Neutrophil (primary cell): Measurements from ENCODE around the gene RPL29.

Experiments
- H3K27ac ChIP-seq: fragments of 200-600 bp; sonication (generic); 2 replicates; pipeline ENCODE4 v1.5.1; 2016; ENCODE audit warnings: mild to moderate bottlenecking, moderate library complexity
- H3K27me3 ChIP-seq: fragments of 200-600 bp; sonication (generic); 2 replicates; pipeline ENCODE4 v1.6.0; 2016; ENCODE audit warnings: mild to moderate bottlenecking
- H3K36me3 ChIP-seq: fragments of 200-600 bp; sonication (generic); 2 replicates; pipeline ENCODE4 v1.5.1; 2017
- H3K4me1 ChIP-seq, 2 experiments: fragments of 200-600 bp in 1 of 2; sonication (generic) in 1 of 2; 1 replicate in 1 of 2; 2 replicates in 1 of 2; pipeline versions ENCODE4 v1.5.1 to v1.6.1; 2013 to 2016; ENCODE audit warnings: low read depth in 1 of 2, low read length in 1 of 2, mild to moderate bottlenecking in 1 of 2, moderate library complexity in 1 of 2; ENCODE audit not compliant: control insufficient read depth in 1 of 2, insufficient read depth in 1 of 2
- H3K4me3 ChIP-seq, 2 experiments: fragments of 200-600 bp in 1 of 2; sonication (generic) in 1 of 2; 1 replicate in 1 of 2; 2 replicates in 1 of 2; pipeline ENCODE4 v1.5.1; 2013 to 2016; ENCODE audit warnings: low read depth in 1 of 2, low read length in 1 of 2, mild to moderate bottlenecking in 1 of 2, moderate library complexity in 1 of 2
- H3K9me3 ChIP-seq: fragments of 200-600 bp; sonication (generic); 2 replicates; pipeline ENCODE4 v1.5.1; 2016
- TF ChIP-seq, protein P1 (sequence below): fragments of 200-600 bp; sonication (generic); IDR thresholded peaks from 2 replicates; pipeline ENCODE4 v1.5.1; 2016; ENCODE audit warnings: antibody characterized with exemption

Gene RPL29

DNA sequence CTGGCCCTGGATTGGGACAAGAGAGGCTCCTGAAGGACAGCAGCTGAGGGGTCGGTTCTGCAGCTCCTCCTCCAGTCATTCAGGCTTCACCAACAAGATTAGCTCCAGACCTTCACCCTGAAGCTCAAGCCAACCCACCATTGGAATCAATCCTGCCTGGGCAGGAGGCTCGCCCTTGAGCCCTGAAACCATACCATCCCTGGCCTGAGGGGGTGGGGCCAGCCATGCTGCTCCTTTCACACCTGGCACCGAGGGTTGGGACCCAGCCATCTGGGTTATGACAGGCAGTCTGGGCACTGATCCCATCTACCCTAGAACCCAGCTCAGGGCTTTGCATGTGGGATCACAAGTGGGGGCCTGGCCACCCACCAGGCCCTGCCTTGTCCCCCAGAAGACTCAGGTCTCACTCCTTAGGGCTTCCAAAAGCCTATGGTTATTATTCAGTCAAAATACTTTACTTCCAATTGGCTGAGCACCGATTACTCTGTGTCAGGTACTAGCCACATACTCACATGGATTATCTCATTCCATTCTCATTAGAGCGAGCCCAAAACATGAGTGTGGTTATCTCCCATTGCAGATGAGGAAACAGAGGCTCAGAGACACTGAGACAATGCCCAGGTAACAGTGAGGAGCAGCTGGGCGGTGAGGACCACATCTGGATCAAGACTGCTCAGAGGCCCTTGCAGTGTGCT is 24.9 kb downstream of the RPL29 start:
- TF ChIP-seq, protein P1, sequence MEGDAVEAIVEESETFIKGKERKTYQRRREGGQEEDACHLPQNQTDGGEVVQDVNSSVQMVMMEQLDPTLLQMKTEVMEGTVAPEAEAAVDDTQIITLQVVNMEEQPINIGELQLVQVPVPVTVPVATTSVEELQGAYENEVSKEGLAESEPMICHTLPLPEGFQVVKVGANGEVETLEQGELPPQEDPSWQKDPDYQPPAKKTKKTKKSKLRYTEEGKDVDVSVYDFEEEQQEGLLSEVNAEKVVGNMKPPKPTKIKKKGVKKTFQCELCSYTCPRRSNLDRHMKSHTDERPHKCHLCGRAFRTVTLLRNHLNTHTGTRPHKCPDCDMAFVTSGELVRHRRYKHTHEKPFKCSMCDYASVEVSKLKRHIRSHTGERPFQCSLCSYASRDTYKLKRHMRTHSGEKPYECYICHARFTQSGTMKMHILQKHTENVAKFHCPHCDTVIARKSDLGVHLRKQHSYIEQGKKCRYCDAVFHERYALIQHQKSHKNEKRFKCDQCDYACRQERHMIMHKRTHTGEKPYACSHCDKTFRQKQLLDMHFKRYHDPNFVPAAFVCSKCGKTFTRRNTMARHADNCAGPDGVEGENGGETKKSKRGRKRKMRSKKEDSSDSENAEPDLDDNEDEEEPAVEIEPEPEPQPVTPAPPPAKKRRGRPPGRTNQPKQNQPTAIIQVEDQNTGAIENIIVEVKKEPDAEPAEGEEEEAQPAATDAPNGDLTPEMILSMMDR: no peak
- Histone ChIP-seq H3K27ac (no peak overlapping the region), H3K27me3 (peaks cover 49% of the 10 kb centered on the region), H3K4me3 (no peak overlapping the region), H3K4me1 (peaks cover 29 to 39% of the 10 kb centered on the region in 2 experiments), H3K36me3 (no peaks in the 10 kb centered on the region), H3K9me3 (no peaks in the 10 kb centered on the region)

DNA sequence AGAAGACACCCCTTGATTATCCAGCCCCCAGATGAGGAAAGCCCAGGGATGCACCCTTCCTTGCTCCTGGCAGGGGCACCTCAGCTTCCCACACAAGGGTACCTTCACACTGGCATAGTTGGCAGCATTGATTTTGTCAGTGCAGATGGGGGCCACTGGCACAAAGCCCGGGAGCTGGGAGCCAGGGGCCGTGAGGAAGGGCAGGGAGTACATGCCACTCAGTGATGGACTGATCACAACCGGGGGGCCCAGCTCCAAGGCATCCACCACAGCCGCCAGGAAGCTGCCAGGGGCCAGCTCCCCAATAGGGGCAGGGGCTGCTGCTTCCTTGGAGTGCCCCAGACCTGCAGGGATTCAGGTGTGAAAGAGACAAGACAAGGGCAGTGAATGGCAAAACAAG is 25.9 kb downstream of the RPL29 start:
- no peaks in the 10 kb centered on the region for H3K9me3 ChIP-seq
- H3K4me3 ChIP-seq: no peak overlapping the region
- TF ChIP-seq, protein P1: no peak
- no peaks in the 10 kb centered on the region for H3K36me3 ChIP-seq
- peaks cover 52% of the 10 kb centered on the region for H3K27me3 ChIP-seq
- H3K27ac ChIP-seq: no peak overlapping the region
- H3K4me1 ChIP-seq: peaks cover 20 to 30% of the 10 kb centered on the region in 2 experiments

DNA sequence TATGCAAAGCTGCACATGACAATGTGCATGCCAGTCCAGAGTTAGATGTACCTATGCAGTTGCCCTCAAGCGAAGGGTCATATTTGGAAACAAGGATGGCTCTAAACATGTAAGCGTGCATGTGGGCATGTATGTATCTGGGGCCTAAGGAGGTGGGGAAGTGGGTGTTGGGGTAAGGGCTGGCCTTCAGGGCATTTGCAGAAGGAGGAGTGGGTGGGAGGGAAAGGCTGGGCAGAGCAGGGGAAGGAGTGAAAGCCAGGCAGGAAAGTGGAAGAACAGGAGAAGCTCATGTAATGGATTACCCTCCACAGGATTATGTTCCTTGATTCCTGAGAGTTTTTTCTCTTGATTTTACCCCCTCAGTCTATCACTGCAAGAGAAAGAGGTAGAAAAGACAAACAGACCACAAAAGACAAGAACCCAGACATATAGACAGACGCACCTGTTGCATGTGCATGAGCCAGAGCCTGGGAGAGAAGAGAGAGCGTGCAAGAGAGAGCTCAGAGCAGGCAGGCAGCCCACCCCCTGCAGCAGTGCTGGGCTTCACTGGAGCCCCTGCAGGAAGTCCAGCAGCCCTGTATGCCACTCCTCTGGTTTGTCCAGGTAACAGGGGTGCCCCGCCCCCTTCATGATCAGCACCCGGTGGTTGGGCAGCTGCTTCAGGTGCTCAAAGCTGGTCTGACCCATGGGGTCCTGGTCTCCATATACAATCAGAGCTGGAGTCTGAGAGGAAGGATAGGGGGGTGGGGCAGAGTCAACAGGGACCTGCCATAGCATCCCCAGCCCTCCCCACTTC is 26.6 kb downstream of the RPL29 start:
- H3K9me3 ChIP-seq: no peaks in the 10 kb centered on the region
- H3K4me3 ChIP-seq: no peak overlapping the region
- H3K36me3 ChIP-seq: no peaks in the 10 kb centered on the region
- TF ChIP-seq, protein P1: no peak
- peaks cover 59% of the 10 kb centered on the region for H3K27me3 ChIP-seq
- H3K4me1 ChIP-seq: peaks cover 12 to 22% of the 10 kb centered on the region in 2 experiments
- H3K27ac ChIP-seq: no peak overlapping the region

DNA sequence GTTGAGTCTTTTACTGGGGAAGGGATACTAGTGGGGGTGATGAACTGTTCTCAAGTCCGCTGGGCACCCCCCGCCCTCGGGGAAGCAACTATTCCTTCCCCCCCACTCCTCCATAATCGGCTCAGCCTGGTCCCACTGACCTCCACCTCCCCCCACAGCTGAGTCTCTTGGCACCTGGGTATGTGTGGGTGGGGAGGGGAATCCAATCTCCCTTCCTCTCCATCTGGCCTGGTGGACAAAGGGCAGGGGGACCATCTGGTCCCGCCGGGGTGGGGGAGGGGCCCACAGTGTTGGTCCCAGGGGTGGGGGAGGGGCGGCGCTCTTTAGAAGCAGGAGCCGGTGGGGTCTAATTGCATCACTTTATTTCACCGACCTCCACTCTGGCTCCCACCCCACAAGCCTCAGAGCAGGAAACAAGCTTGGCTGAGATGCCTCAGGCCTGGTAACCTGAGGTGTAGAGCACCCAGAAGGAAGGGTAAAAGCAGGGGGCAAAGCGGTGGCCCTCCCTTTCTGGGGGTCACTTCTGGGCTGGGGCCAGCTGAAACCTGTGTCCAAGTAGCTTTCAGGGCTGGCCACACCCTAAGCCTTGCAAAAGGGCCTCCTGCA is 27.4 kb downstream of the RPL29 start:
- H3K36me3 ChIP-seq: no peaks in the 10 kb centered on the region
- TF ChIP-seq, protein P1: no peak
- peak overlapping the region in 1 of 2 experiments; percentile 41 for H3K4me3 ChIP-seq
- no peaks in the 10 kb centered on the region for H3K9me3 ChIP-seq
- peaks cover 67% of the 10 kb centered on the region for H3K27me3 ChIP-seq
- H3K27ac ChIP-seq: no peak overlapping the region
- H3K4me1 ChIP-seq: peaks cover 4 to 14% of the 10 kb centered on the region in 2 experiments

DNA sequence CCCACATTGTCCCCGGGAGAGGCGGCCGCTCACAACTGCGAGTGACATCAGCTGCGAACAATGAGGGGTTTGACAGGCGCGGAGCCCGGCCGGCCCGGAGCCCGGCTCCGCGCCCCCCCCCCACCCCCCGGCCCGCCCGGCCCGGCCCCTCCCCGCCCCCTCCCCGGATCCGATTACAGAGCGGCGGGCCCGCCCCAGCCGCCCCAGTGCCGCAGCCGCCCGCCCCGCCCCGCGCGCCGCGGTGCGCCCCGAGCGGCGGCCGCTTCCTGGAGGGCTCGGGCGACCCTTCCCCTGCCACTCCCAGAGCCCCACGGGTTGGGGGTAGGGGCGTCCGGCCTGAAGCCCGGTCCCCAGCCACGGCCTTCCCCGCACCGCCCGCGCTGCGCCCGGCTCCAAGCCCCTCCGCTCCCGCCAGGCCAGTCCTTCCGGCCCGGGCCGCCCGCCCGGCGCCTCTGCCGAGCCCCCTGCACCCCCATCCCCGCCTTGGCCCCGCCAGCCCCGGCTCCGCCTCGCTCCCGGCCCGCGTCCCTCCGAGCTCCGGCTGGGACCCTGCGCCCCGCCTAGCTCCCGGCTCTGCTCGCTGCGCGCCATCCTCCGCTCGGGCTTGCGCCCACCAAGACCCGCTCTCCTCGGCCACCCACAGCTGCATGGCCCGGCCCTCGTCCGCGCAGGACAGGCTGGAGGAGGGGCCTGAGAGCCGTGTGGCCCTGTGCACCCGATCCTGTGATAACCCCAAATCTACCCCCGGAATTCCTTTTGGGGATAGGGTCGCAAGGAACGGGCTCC is 28.1 kb downstream of the RPL29 start, which contains the start of gene PCBP4:
Gene PCBP4 (minus strand): TSS at position 71 of the 786 bp plus-strand sequence. CDS start 6,214 bp downstream, outside the sequence.
- Histone ChIP-seq H3K9me3 (no peaks in the 10 kb centered on the region), H3K27me3 (peaks cover 74% of the 10 kb centered on the region), H3K27ac (no peak within 1 kb of the TSS), H3K36me3 (no peaks in the 10 kb centered on the region), H3K4me1 (peaks cover 4 to 14% of the 10 kb centered on the region in 2 experiments), H3K4me3 (peak within 1 kb of the TSS; percentile 8 to 41)
- TF ChIP-seq, protein P1: no peak
